Ectodermal cell (in vitro differentiated cells): ENCODE data around the gene SLC25A39. TPM values are rescaled to one million over a fixed set of nuclear protein-coding genes. Genes with fewer than 3 reads are reported as not detected.
A peak's percentile ranks its signal among the peaks of the same experiment; 100 is the strongest.
"Not testable (repeated sequence)": the region's sequence is repeated elsewhere in the genome, so short reads cannot be mapped to it uniquely, and the experiment has no call there.

ENCODE experiments used
- H3K27ac ChIP-seq: 2 replicates; pipeline ENCODE4 v1.7.0; 2013; ENCODE audit warnings: mild to moderate bottlenecking, low read depth, low read length; ENCODE audit not compliant: insufficient read depth, poor library complexity, severe bottlenecking
- H3K27me3 ChIP-seq: 2 replicates; pipeline ENCODE4 v1.7.0; 2013; ENCODE audit warnings: mild to moderate bottlenecking, low read length; ENCODE audit not compliant: insufficient read depth, control insufficient read depth, poor library complexity, severe bottlenecking
- H3K36me3 ChIP-seq: one replicate; pipeline ENCODE4 v1.7.0; 2013; ENCODE audit warnings: low read length; ENCODE audit not compliant: control insufficient read depth, insufficient read depth
- H3K4me1 ChIP-seq: one replicate; pipeline ENCODE4 v1.7.0; 2013; ENCODE audit warnings: low read length; ENCODE audit not compliant: control insufficient read depth, insufficient read depth
- H3K4me3 ChIP-seq: 2 replicates; pipeline ENCODE4 v1.7.0; 2013; ENCODE audit warnings: low read depth, low read length, control low read depth; ENCODE audit not compliant: insufficient read depth
- H3K9me3 ChIP-seq: 2 replicates; pipeline ENCODE4 v1.7.0; 2013; ENCODE audit warnings: mild to moderate bottlenecking, low read length, moderate library complexity; ENCODE audit not compliant: control insufficient read depth
- WGBS, 2 experiments: methylation state at CpG; one replicate each; pipeline ENCODE4 v1.1.7; 2013; ENCODE audit warnings: missing lambda C conversion rate in 2 of 2; 5-methylcytosine and 5-hydroxymethylcytosine counted together
- polyA plus RNA-seq, 4 experiments: library from polyadenylated mRNA; stranded (reverse); fragments of 50-300 nt; gene quantifications; one replicate each; pipeline ENCODE4 v1.2.3, GENCODE V29; 2013

Gene SLC25A39, protein sequence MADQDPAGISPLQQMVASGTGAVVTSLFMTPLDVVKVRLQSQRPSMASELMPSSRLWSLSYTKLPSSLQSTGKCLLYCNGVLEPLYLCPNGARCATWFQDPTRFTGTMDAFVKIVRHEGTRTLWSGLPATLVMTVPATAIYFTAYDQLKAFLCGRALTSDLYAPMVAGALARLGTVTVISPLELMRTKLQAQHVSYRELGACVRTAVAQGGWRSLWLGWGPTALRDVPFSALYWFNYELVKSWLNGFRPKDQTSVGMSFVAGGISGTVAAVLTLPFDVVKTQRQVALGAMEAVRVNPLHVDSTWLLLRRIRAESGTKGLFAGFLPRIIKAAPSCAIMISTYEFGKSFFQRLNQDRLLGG
- 112 TPM for polyA plus RNA-seq (2013, experiment 1 of 4)
- polyA plus RNA-seq (2013, experiment 2 of 4): 108 TPM
- polyA plus RNA-seq (2013, experiment 3 of 4): 88.7 TPM
- 94.4 TPM for polyA plus RNA-seq (2013, experiment 4 of 4)

DNA sequence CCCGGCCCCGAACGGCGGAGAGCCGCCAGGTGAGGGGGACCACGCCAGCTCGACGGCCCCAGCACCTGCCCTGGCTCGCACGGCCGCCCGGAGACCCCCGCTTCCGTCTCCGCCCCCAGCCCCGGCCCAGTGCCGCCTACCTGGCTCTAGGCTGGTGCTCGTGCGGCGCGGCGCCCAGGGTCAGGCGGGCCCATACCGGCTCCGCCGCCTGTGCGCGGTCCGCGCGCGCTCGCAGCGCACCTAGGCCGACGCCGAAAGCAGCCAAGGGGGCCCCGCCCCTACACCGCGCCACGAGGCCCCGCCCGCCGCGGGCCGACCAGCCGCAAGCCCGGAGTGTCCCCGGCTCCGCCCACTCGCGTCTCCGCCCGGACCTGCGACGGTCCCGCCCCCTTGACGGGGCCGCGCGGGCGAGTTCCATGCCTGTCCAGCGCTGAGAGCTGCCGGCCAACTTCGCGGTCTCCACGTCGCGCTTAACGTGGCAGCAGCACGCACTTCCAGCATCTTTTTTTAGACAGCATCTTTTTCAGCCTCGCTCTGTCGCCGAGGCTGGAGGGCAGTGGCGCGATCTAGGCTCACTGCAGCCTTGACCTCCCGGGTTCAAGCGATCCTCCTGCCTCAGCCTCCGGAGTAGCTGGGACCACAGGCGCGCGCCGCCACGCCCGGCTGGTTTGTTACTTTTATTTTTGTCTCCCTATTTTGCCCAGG is at the start of gene SLC25A39:
Gene SLC25A39 (minus strand): TSS at position 253 of the 705 bp plus-strand sequence. CDS start 1,261 bp downstream, outside the sequence.
- Histone ChIP-seq H3K9me3 (no peaks in the 10 kb centered on the region), H3K4me3 (peak within 1 kb of the TSS; percentile 85), H3K27me3 (peaks cover 18% of the 10 kb centered on the region), H3K36me3 (peaks cover 17% of the 10 kb centered on the region), H3K27ac (no peak within 1 kb of the TSS), H3K4me1 (peaks cover 2% of the 10 kb centered on the region)
- 0% methylated on average over 85 of the region's 85 CpGs for WGBS, 2 experiments

DNA sequence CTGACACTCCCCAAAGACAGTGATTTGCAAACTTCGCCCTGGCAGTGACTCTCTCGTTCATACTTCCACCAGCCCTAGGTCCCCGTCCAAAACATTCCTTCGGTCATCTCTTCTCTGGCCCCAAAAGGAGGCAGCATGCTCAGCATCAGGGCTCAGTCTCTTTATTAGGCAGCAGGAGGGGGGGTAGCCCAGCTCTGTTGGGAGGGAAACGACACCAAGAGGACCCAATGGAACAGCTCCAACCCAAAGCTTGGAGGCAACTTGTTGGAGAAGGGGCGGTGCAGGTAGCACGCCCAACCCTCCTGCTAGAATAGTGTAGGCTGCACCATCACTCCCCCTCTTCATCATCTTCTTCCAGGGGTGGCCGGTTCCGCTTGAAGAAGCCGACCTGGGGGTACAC is 47.4 kb upstream of the SLC25A39 start:
- Histone ChIP-seq H3K4me3 (no peak overlapping the region), H3K36me3 (no peaks in the 10 kb centered on the region), H3K9me3 (no peaks in the 10 kb centered on the region), H3K4me1 (peaks cover 5% of the 10 kb centered on the region), H3K27ac (no peak overlapping the region), H3K27me3 (no peaks in the 10 kb centered on the region)
- 84 to 89% methylated on average over 10 of the region's 10 CpGs for WGBS, 2 experiments

DNA sequence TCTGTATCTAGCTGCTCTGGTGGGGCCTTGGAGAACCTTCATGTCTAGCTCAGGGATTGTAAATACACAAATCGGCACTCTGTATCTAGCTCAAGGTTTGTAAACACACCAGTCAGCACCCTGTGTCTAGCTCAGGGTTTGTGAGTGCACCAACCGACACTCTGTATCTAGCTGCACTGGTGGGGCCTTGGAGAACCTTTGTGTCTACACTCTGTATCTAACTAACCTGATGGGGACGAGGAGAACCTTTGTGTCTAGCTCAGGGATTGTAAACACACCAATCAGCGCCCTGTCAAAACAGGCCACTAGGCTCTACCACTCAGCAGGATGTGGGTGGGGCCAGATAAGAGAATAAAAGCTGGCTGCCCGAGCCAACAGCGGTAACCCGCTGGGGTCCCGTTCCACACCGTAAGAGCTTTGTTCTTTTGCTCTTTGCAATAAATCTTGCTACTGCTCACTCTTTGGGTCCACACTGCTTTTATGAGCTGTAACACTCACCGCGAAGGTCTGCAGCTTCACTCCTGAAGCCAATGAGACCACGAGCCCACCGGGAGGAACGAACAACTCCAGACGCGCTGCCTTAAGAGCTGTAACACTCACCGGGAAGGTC is 44.9 kb upstream of the SLC25A39 start:
- H3K27ac ChIP-seq, H3K36me3 ChIP-seq, H3K4me1 ChIP-seq, H3K4me3 ChIP-seq, H3K9me3 ChIP-seq: not testable (repeated sequence)
- peaks cover 15% of the 10 kb centered on the region for H3K27me3 ChIP-seq
- 62 to 71% methylated on average over 17 of the region's 17 CpGs for WGBS, 2 experiments

DNA sequence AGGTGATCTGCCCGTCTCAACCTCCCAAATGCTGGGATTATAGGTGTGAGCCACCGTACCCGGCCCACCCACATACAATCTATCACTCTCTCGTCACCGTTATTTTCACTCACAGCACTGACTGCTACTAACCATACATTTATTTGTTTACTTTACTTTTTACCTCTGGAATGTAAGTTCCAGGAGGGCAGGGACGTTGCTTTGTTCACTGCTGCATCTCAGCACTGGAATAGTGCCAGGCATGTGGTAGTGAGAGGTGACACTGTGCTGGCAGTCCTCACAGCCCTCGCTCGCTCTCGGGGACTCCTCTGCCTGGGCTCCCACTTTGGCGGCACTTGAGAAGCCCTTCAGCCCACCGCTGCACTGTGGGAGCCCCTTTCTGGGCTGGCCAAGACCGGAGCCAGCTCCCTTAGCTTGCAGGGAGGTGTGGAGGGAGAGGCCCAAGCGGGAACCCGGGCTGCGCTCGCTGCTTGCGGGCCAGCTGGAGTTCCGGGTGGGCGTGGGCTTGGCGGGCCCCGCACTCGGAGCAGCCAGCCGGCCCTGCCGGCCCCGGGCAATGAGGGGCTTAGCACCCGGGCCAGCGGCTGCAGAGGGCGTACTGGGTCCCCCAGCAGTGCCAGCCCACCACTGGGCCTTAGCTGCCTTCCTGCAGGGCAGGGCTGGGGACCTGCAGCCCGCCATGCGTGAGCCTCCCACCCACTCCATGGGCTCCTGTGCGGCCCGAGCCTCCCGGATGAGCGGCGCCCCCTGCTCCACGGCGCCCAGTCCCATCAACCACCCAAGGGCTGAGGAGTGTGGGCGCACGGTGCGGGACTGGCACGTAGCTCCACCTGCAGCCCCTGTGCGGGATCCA is 44.0 kb upstream of the SLC25A39 start:
- not testable (repeated sequence) for H3K27ac ChIP-seq, H3K4me3 ChIP-seq, H3K9me3 ChIP-seq, H3K4me1 ChIP-seq, H3K36me3 ChIP-seq
- 95 to 97% methylated on average over 42 of the region's 42 CpGs for WGBS, 2 experiments
- H3K27me3 ChIP-seq: peaks cover 15% of the 10 kb centered on the region

DNA sequence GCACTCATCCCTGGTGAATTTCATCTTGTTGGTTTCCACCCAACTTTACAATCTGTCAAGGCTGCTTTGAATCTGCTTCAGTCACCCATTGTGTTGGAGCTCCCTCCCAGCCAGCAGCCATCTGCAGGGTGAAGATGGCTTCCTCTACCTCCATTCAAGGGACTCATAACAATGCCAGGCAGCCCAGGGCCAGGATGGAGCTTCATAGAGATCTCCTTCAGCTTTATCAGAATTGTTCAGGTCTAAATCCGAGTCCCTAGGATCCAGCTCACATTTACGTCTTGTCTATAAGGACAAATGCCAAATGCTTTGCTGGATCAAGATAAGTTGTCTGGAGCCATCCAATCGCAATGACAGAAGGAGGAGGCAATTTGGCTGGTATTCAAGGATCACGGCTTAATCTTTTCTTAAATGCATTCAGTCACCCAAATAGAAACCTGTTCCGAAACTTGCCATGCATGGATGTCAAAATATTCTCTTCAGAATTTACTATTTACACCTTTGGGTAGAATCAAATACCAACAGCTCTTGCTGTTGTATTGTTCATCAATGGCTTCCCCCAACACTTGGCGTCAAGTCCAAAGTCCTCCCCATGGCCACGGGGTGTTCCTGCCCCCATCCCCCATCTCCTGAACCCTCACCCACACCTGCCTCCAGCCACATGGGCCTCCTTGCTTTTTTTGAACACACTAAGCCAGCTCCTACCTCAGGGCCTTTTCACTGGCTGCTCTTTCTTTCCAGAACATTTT is 42.8 kb upstream of the SLC25A39 start:
- Histone ChIP-seq H3K9me3 (no peaks in the 10 kb centered on the region), H3K27me3 (peaks cover 15% of the 10 kb centered on the region), H3K27ac (no peak overlapping the region), H3K4me1 (peaks cover 3% of the 10 kb centered on the region), H3K36me3 (no peaks in the 10 kb centered on the region), H3K4me3 (no peak overlapping the region)
- WGBS, 2 experiments: 94 to 95% methylated on average over 7 of the region's 7 CpGs

DNA sequence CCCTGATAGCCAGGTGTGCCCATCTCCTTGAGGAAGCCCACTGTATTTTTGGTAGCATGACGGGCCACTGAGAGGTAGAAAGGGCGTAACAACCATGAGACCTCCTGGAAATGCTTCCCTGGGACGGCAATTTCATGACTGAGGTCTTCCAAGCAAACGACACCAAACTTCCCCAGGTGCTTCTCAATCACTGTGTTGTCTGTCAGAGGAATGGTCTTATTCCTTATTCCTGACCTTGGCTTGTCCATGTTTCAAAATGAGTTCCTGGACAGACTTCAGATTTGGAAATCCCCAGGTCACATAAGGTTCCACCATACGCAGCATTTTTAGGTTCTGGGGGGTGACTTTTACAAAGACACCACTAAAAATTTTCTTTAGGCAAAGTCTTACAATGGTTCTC is 40.4 kb upstream of the SLC25A39 start:
- H3K27ac ChIP-seq, H3K9me3 ChIP-seq, H3K4me3 ChIP-seq, H3K36me3 ChIP-seq: not testable (repeated sequence)
- Histone ChIP-seq H3K27me3 (peaks cover 15% of the 10 kb centered on the region), H3K4me1 (peaks cover 26% of the 10 kb centered on the region)
- WGBS, 2 experiments: 91 to 94% methylated on average over 5 of the region's 5 CpGs

DNA sequence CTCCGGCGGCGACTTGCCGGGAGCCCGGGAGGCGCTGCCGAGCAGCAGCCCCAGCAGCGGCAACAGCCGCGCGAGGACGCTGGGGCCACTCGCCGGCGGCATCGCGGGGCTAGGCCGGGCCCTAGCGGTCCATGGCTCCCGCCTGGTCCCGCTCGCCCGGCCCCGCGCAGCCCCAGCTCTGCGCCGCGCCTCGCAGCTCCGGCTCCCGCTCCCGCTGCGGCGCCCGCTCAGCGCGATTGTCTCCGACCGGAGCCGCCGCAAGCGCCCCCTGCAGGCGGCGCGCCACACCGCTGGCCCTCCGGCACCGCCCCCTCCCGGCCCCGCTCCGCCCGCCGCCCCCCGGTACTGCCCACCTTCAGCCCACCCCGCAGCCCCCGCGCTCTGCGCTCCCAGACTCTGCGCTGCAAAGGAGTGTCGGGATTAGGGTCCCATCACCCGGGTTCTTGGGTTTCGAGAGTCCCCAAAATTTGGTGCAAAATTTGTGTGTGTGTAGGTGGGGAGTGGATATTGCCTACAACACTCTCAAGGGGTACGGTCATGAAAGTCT is 39.1 kb upstream of the SLC25A39 start, which contains the start of gene FAM171A2:
Gene FAM171A2 (minus strand): TSS at position 241 of the 547 bp plus-strand sequence. CDS start 139 bp downstream, at position 102.
- Histone ChIP-seq H3K4me1 (peaks cover 26% of the 10 kb centered on the region), H3K4me3 (peak within 1 kb of the TSS; percentile 93), H3K9me3 (no peaks in the 10 kb centered on the region), H3K36me3 (peaks cover 4% of the 10 kb centered on the region), H3K27ac (no peak within 1 kb of the TSS), H3K27me3 (peaks cover 15% of the 10 kb centered on the region)
- 1% methylated on average over 63 of the region's 63 CpGs for WGBS, 2 experiments

DNA sequence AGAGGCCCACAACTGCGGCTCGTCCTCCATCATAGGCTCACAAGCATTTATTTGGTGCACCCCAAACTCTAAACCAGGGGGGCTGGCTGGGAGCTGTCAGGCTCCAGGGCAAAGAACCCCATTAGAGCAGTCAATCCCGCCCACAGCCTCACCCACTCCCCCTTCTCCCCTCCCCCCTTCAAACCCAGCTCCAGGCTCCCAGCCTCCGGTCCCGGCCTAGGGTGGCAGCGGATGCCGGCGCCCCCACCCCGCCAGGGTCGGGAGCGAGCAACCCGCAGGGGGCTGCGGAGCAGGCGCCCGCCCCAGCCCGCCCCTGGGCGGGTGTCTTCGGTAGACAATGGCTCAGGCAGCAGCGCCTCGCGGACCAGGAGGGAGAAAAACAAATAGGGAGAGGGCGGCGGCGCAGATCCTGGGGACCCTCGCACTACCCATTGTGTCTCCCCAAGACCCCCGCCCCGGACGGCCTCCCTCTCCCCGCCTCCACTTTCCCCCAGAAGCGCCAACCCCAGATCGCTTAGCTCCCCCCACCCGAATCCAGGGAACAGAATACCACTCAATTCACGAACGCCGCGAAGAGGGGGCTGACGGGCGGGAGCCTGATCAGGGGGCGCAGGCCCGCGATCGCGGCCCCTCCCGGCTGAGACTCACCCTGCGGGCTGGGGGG is 38.5 kb upstream of the SLC25A39 start:
- peaks cover 26% of the 10 kb centered on the region for H3K4me1 ChIP-seq
- H3K27ac ChIP-seq: no peak overlapping the region
- WGBS, 2 experiments: 0 to 1% methylated on average over 45 of the region's 45 CpGs
- H3K4me3 ChIP-seq: peak overlapping the region; percentile 93
- peaks cover 5% of the 10 kb centered on the region for H3K36me3 ChIP-seq
- peaks cover 15% of the 10 kb centered on the region for H3K27me3 ChIP-seq
- no peaks in the 10 kb centered on the region for H3K9me3 ChIP-seq
